Measurements from ENCODE around the gene OSM. TPM values are rescaled to one million over a fixed set of nuclear protein-coding genes. Genes with fewer than 3 reads are reported as not detected.

Gene OSM
- total RNA-seq, 1 experiment from 2014 or later: not detected

DNA sequence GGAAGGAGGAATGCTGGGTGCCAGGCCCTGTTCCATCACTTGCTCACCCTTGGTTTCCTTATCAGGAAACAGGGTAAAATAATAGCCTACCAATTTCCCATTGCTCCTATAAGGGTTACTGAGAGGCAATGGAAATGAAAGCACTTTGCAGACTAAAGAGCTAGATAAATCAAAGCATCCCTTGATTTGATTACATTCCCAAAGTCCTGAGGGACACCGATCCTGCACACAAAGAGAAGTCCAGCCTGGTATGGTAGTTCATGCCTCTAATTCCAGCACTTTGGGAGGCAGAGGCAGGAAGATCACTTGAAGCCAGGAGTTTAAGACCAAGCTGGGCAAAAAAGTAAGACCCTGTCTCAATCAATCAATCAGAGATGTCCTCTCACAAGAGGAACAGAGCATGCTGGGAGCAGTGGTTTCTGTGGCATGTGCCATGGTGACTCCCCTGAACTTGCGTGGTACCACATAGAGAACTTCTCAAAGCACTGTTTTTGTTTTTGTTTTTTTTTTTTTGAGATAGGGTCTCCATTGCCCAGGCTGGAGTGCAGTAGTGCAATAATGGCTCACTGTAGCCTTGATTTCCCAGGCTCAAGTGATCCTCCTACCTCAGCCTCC lies 49.4 kb upstream of the OSM start:
- DNase-seq (ENCODE audit: low read depth, low spot score): no peak
- Histone ChIP-seq H3K79me2 (ENCODE audit: insufficient read depth, low read length) (peaks cover 8% of the 10 kb centered on the region; the same call in 1 of the 2 replicates), H3K36me3 (ENCODE audit: control insufficient read depth in 1 of 2, insufficient read depth in 2 of 2, low read length in 2 of 2) (no peaks in the 10 kb centered on the region), H3K9ac (ENCODE audit: low read length) (no peak overlapping the region), H3K9me2 (ENCODE audit: insufficient read depth) (no peaks in the 10 kb centered on the region), H3K4me2 (ENCODE audit: low read length) (no peak overlapping the region), H3K4me3 (replicated peaks in 1 of 2; ENCODE audit: low read depth in 1 of 2, low read length in 2 of 2) (no peak overlapping the region), H4K20me1 (ENCODE audit: insufficient read depth) (no peaks in the 10 kb centered on the region), H3K9me3 (ENCODE audit: control insufficient read depth in 1 of 2, insufficient read depth in 1 of 2, low read depth in 1 of 2, low read length in 2 of 2) (no peaks in the 10 kb centered on the region), H3K4me1 (ENCODE audit: control insufficient read depth in 1 of 2, insufficient read depth in 2 of 2, low read length in 2 of 2) (peaks cover 30 to 49% of the 10 kb centered on the region in 2 experiments), H2AFZ (ENCODE audit: low read depth, low read length, poor library complexity, severe bottlenecking) (no peak overlapping the region), H3K27ac (ENCODE audit: low read depth, low read length) (no peak overlapping the region), H3K27me3 (ENCODE audit: insufficient read depth, low read length) (no peaks in the 10 kb centered on the region)
- no peak for TF ChIP-seq FOSL1 (IDR thresholded peaks at IDR 0.05; ENCODE audit: low read depth)
- TF ChIP-seq ZNF274 (IDR thresholded peaks at IDR 0.05; ENCODE audit: low read depth, low read length): no peak
- intact Hi-C loops (cut with micrococcal nuclease): no loop called here
- CTCF ChIA-PET: no interaction called here
- POLR2A ChIA-PET: no interaction called here
- no peak for ATAC-seq
- RAD21 ChIA-PET (ENCODE audit: low non-redundant PET in 1 of 2, low total read pairs in 2 of 2, uncharacterized antibody in 2 of 2, unreplicated experiment in 2 of 2): no interaction called here
- BruUV-seq (replicated peaks): no TSS peak

DNA sequence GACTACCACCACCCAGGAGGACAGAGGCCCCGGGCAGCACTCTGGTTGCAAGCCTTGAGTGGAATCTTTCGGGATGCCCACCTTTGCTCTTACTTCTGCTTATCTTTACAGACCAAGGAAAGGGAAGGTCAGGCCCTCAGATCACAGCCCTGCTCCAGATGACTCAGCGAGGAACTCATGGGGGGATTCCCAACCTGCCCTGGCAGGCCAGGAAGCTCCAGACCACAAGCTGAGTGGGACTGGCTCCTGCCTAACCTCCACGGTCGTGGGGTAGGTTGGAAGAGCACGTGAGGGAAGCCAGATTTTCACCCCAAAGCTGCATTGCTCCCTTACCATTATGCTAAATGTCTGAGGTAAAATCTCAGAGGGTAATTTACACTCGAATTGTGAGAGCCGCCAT lies 48.3 kb upstream of the OSM start:
- no peaks in the 10 kb centered on the region for H3K36me3 ChIP-seq (ENCODE audit: control insufficient read depth in 1 of 2, insufficient read depth in 2 of 2, low read length in 2 of 2)
- no peaks in the 10 kb centered on the region for H3K9me2 ChIP-seq (ENCODE audit: insufficient read depth)
- no peak for DNase-seq (ENCODE audit: low read depth, low spot score)
- TF ChIP-seq SP1 (IDR thresholded peaks at IDR 0.05; ENCODE audit: low read depth): no peak
- TF ChIP-seq EZH2phosphoT487 (IDR thresholded peaks at IDR 0.05; ENCODE audit: borderline replicate concordance): no peak
- no peak for TF ChIP-seq POLR2AphosphoS5 (IDR thresholded peaks at IDR 0.05; ENCODE audit: low read depth, low read length)
- no peak for TF ChIP-seq SIN3A (IDR thresholded peaks at IDR 0.05; ENCODE audit: low read depth)
- TF ChIP-seq CBX3 (IDR thresholded peaks at IDR 0.05; ENCODE audit: low read depth): no peak
- no peak for TF ChIP-seq RAD21 (IDR thresholded peaks at IDR 0.05; ENCODE audit: low read depth)
- TF ChIP-seq POLR2A (IDR thresholded peaks at IDR 0.05; ENCODE audit: borderline replicate concordance, extremely low read depth, insufficient read depth, insufficient read length): no peak
- TF ChIP-seq CEBPB (IDR thresholded peaks at IDR 0.05; ENCODE audit: low read depth): no peak
- TF ChIP-seq TCF7L2 (IDR thresholded peaks at IDR 0.05; ENCODE audit: borderline replicate concordance, extremely low read depth, insufficient read depth, insufficient read length): no peak
- TF ChIP-seq, protein P1, sequence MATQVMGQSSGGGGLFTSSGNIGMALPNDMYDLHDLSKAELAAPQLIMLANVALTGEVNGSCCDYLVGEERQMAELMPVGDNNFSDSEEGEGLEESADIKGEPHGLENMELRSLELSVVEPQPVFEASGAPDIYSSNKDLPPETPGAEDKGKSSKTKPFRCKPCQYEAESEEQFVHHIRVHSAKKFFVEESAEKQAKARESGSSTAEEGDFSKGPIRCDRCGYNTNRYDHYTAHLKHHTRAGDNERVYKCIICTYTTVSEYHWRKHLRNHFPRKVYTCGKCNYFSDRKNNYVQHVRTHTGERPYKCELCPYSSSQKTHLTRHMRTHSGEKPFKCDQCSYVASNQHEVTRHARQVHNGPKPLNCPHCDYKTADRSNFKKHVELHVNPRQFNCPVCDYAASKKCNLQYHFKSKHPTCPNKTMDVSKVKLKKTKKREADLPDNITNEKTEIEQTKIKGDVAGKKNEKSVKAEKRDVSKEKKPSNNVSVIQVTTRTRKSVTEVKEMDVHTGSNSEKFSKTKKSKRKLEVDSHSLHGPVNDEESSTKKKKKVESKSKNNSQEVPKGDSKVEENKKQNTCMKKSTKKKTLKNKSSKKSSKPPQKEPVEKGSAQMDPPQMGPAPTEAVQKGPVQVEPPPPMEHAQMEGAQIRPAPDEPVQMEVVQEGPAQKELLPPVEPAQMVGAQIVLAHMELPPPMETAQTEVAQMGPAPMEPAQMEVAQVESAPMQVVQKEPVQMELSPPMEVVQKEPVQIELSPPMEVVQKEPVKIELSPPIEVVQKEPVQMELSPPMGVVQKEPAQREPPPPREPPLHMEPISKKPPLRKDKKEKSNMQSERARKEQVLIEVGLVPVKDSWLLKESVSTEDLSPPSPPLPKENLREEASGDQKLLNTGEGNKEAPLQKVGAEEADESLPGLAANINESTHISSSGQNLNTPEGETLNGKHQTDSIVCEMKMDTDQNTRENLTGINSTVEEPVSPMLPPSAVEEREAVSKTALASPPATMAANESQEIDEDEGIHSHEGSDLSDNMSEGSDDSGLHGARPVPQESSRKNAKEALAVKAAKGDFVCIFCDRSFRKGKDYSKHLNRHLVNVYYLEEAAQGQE (IDR thresholded peaks at IDR 0.05; ENCODE audit: low read depth): no peak
- BruUV-seq (replicated peaks): no TSS peak
- intact Hi-C loops (cut with micrococcal nuclease): no loop called here
- ChIA-PET CTCF (interaction anchor here (0.7 kb wide), 1 partner anchor 13 kb away, joined by 3 read pairs; no protein-coding TSS in a partner anchor), RAD21 (ENCODE audit: low non-redundant PET in 1 of 2, low total read pairs in 2 of 2, uncharacterized antibody in 2 of 2, unreplicated experiment in 2 of 2) (no interaction called here), POLR2A (no interaction called here)
- H2AFZ ChIP-seq (ENCODE audit: low read depth, low read length, poor library complexity, severe bottlenecking): no peak overlapping the region
- H4K20me1 ChIP-seq (ENCODE audit: insufficient read depth): no peaks in the 10 kb centered on the region
- peak overlapping the region; percentile 46 for H3K4me2 ChIP-seq (ENCODE audit: low read length)
- H3K4me1 ChIP-seq (ENCODE audit: control insufficient read depth in 1 of 2, insufficient read depth in 2 of 2, low read length in 2 of 2): peaks cover 31 to 60% of the 10 kb centered on the region in 2 experiments
- no peaks in the 10 kb centered on the region for H3K9me3 ChIP-seq (ENCODE audit: control insufficient read depth in 1 of 2, insufficient read depth in 1 of 2, low read depth in 1 of 2, low read length in 2 of 2)
- H3K27ac ChIP-seq (ENCODE audit: low read depth, low read length): no peak overlapping the region
- ATAC-seq: no peak
- H3K9ac ChIP-seq (ENCODE audit: low read length): no peak overlapping the region; the same call in 1 of the 2 replicates
- peaks cover 8% of the 10 kb centered on the region; the same call in 1 of the 2 replicates for H3K79me2 ChIP-seq (ENCODE audit: insufficient read depth, low read length)
- no peaks in the 10 kb centered on the region for H3K27me3 ChIP-seq (ENCODE audit: insufficient read depth, low read length)
- H3K4me3 ChIP-seq (replicated peaks in 1 of 2; ENCODE audit: low read depth in 1 of 2, low read length in 2 of 2): no peak overlapping the region; a peak in 1 of 4 replicates

Measured in HCT116 (cell line).